Measurements from ENCODE around the gene GGNBP2.
"Not testable (repeated sequence)": the region's sequence is repeated elsewhere in the genome, so short reads cannot be mapped to it uniquely, and the experiment has no call there.

Gene GGNBP2

GRCh38 chr17:36544307-36545076 lies at the start of gene GGNBP2:
Gene GGNBP2 (plus strand): TSS chr17:36544919. CDS start chr17:36545725, 806 bp downstream.
- peak; percentile 89 for DNase-seq

- no peak for DNase-seq
Measured at GRCh38 chr17:36495076-36495578, 49.6 kb upstream of the GGNBP2 start.

DNA sequence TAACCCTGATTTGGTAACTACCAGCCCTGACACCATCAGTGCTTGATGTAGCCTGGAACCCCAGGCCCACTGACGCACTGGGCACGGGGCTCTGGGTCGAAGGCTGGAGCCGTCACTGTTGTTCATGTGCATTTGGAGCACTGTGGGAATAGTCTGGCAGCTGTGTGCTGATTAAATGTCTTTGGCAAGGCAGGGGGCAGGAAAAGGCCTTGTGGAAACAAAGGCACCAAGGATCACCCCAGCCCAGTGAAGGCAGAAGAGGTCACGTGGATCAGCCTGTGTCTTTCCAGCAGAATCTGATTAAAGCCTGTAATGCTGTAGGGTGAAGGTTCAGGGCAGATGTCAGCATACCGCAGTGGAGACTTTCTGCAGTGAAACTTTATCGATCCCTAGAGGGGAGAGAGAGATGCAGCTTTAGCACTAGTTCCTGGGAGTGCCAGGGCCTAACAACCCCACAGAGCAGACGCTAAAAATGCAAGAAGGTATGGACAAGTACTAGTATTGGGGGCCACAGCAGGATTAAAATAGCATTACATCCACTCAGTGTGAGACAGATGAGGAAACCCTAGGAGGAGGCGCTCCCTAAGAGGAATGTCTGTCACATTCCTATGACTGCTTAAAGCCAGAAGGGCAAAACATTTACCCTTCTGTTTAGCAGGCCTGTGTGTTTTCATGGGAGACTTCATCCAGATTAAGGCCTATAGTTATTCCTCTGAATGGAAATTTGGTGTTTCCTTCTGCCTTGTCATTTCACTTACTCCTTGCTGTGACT lies 48.5 kb upstream of the GGNBP2 start:
- DNase-seq, result no peak

GRCh38 chr17:36498155-36498554 lies 46.6 kb upstream of the GGNBP2 start:
- DNase-seq, result no peak

DNA sequence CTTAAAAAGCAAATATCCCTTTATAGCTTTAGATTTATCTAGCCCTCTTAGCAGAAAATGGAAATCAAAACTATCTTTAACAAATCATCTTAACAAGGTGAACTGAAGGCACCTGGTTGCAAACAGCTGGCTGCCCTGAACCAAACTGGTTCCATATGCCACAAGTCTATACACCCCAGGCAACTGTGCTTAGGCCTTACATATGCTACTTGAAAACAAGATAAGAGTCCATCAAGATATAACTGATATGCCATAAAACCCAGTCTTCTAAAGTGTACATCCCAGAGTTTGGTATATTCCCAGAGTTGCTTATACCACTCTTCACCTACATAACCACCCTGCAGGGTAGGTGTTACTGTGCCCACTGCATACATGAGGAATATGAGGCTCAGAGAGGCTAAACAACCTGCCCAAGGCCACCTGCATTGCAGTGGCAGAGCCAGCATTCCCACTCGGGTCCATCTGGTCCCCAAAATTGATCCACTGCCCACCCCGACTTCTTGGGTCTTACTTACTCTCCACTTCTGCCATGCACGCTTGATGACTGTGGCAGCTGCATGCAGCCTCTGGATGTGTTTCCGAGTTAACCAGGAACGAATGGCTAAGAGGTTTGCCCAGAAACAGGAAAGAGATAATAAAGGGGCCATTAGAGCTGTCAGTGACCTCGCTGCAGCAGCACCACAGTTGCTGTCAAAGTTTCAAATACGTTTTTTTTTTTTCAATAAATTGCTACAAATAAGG lies 46.0 kb upstream of the GGNBP2 start:
- DNase-seq, result no peak

- DNase-seq, result no peak
Measured at GRCh38 chr17:36500745-36501225, 43.9 kb upstream of the GGNBP2 start.

- DNase-seq, result no peak
Measured at GRCh38 chr17:36501351-36501750, 43.4 kb upstream of the GGNBP2 start.

- DNase-seq, result no peak
Measured at GRCh38 chr17:36501963-36502362, 42.8 kb upstream of the GGNBP2 start.

DNA sequence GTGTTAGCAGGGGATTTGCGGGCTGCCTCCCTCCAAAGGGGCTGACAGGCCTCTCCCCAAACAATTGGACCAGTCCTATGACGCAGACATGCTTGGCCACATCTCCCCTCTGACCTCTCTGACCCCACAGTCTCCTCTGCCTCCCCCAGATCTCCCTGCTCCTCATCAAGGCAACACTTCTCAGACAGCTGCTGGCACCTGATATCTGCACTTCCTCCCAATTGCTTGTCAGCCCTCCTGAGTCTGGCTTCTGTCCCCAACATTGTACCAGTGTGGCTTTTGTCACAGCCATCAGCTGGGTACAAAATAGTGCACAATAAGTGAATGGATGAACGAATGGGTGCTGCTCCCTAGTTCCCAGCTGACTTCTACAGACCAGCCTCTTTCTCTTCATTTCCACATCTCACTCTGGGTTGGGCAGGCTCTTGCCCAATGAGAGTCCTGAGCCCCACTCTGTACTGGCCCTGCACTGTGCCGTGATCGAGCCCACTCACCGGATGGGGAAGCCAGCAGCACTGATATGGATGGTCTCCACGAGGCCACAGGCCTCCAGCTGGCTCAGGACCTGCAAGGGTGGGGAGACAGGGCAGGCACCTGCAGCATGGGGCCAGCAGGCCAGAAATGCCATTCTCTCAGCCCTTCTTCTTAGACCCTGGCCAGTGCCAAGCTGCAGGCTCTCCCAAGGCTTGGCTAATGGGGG lies 41.1 kb upstream of the GGNBP2 start:
- DNase-seq, result no peak

DNA sequence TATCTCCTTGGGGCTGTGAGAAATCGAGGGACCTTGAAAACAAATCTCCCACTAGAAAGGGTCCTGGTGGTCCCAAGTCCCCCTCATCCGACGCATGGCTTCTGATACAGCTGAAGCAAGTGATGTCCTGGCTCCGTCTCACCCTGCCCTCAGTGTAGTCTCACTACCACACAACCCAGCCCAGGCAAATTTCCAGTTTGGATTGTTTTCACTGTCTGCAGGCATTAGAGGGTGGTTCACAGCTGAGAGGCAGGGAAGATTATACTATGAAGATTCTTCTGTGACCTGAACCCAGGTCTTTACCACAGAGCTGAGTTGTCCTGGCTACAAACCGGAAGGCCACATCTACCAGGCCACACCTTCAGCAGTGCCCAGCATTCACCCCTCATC lies 40.6 kb upstream of the GGNBP2 start:
- DNase-seq, result no peak

- DNase-seq, result no peak
Measured at GRCh38 chr17:36505171-36505570, 39.5 kb upstream of the GGNBP2 start.

- DNase-seq, result no peak
Measured at GRCh38 chr17:36506249-36506826, 38.4 kb upstream of the GGNBP2 start.

- DNase-seq, result no peak
Measured at GRCh38 chr17:36506831-36507230, 37.9 kb upstream of the GGNBP2 start.

GRCh38 chr17:36507266-36507665 lies 37.5 kb upstream of the GGNBP2 start:
- no peak for DNase-seq

GRCh38 chr17:36508439-36508838 lies 36.3 kb upstream of the GGNBP2 start:
- not testable (repeated sequence) for DNase-seq

- no peak for DNase-seq
Measured at GRCh38 chr17:36509272-36509985, 35.3 kb upstream of the GGNBP2 start.

DNA sequence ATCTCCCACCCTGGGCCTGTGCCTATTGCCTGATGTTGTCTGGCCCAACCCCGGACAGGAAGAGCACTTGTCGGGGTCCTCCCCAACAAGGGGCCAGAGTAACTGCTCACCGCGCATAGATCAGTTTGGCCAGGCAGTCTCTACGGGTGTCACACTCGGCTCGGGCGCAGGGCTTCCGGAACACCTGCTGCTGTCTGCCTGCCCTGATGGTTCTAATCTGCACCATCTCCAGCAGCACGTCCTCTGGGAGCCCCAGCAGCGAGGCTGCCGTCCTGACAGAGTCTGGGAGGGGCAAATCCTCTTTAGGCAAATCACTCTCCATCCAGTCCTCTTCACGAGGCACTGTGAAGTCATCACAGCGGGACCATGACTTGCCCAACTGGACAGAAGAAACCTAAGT lies 34.1 kb upstream of the GGNBP2 start:
- no peak for DNase-seq

DNA sequence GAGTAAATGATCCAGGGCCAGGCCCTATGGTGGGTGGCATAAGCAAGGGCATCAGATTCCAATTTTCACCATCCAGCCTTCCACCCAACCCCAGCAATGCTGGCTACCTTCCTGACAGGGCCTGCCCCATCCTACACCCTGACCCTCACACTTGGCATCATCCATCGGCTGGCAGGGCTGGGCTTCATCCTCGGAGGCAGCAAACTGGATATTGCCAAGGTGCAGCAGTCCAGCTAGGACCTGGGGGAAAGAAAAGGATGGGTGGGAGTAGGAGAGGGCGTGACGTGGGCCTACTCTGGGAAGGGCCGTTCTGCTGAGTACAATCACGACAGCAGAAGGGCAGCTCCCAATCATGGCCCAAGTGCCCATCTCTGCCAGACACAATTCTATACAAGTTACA lies 33.5 kb upstream of the GGNBP2 start:
- no peak for DNase-seq

DNA sequence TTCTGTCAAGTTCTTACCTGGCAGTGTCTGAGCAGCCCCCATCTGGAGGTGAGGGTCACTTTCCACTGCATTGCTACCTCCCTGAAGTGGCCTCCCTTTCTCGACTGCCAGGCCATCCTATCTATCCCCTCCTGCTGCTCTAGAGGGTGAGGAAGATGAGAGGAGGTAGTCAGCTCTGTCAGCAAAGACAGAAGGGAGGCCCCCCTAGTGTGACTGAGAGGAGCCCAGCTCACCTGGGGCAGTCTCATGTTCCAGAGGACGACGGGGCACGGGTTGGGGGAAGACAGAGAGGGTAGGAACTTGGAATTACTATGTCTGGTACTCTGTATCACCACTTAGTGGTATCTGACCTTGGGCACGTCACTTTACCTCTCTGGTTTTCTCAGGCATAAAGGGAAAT lies 32.1 kb upstream of the GGNBP2 start:
- DNase-seq, result no peak

- DNase-seq, result no peak
Measured at GRCh38 chr17:36514856-36515255, 29.9 kb upstream of the GGNBP2 start.

GRCh38 chr17:36515837-36516236 lies 28.9 kb upstream of the GGNBP2 start:
- DNase-seq, result no peak

DNA sequence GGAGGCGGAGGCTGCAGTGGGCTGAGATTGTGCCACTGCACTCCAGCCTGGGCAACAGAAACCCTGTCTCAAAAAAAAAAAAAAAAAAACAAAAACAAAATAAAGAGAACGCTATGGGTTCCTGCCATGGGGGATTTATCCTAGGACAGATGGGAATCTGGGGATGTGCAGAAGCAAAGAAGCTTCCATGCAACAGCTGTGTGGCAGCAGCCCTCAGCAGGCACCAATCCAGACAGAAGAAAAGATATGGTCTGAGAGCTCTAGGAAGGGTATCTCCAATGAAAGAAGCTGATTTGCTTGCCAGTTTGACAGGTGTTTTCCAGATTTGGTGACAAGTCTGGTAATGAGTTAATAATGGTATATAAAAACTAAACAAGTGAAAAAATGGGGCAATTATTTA lies 21.6 kb upstream of the GGNBP2 start:
- DNase-seq, result no peak
